Keratinocyte (primary cell): ENCODE results near the gene FANCF. TPM values are rescaled to one million over a fixed set of nuclear protein-coding genes. Genes with fewer than 3 reads are reported as not detected.

Source experiments
- DNase-seq: peaks from one replicate; pipeline ENCODE4 v3.0.0-alpha.2; 2011; ENCODE audit warnings: low read depth, missing footprints, low spot score
- FAIRE-seq: peaks from 2 replicates; lab custom pipeline; 2011; peaks lifted over from hg19 to GRCh38; lab: Jason Lieb, UNC
- H2AFZ ChIP-seq: 2 replicates; pipeline ENCODE4 v1.6.0; 2012; ENCODE audit warnings: low read length, control low read depth, inconsistent platforms; ENCODE audit not compliant: control insufficient read depth
- H3K27ac ChIP-seq: 2 replicates; pipeline ENCODE4 v1.5.1; 2011; ENCODE audit warnings: low read length; ENCODE audit not compliant: control insufficient read depth, insufficient read depth
- H3K27me3 ChIP-seq: 3 replicates; pipeline ENCODE4 v1.6.0; 2011; ENCODE audit warnings: low read length; ENCODE audit not compliant: control insufficient read depth, insufficient read depth; ENCODE audit errors: extremely low read depth
- H3K36me3 ChIP-seq, 2 experiments: 2 replicates in 1 of 2; 3 replicates in 1 of 2; pipeline ENCODE4 v1.5.1; 2011; ENCODE audit warnings: low read length in 2 of 2, mild to moderate bottlenecking in 1 of 2; ENCODE audit not compliant: control insufficient read depth in 2 of 2, insufficient read depth in 2 of 2; ENCODE audit errors: extremely low read depth in 1 of 2
- H3K4me1 ChIP-seq: 3 replicates; pipeline ENCODE4 v1.5.1; 2011; ENCODE audit warnings: low read length; ENCODE audit not compliant: control insufficient read depth, insufficient read depth; ENCODE audit errors: extremely low read depth
- H3K4me2 ChIP-seq: 3 replicates; pipeline ENCODE4 v1.6.0; 2011; ENCODE audit warnings: low read depth, low read length; ENCODE audit not compliant: control insufficient read depth, insufficient read depth; ENCODE audit errors: extremely low read depth
- H3K4me3 ChIP-seq, 3 experiments: fragments of 200-600 bp in 1 of 3; sonication (generic) in 1 of 3; 2 replicates in 2 of 3; 3 replicates in 1 of 3; pipeline ENCODE4 v1.5.1; 2011 to 2016; ENCODE audit warnings: low read length in 3 of 3, mild to moderate bottlenecking in 3 of 3, control low read depth in 2 of 3, inconsistent platforms in 1 of 3, low read depth in 1 of 3, mixed read lengths in 1 of 3, mixed run types in 1 of 3, moderate library complexity in 1 of 3; ENCODE audit not compliant: control insufficient read depth in 2 of 3, insufficient read depth in 2 of 3; ENCODE audit errors: extremely low read depth in 1 of 3
- H3K79me2 ChIP-seq: 2 replicates; pipeline ENCODE4 v1.6.0; 2012; ENCODE audit warnings: low read length; ENCODE audit not compliant: control insufficient read depth, insufficient read depth
- H3K9ac ChIP-seq: 3 replicates; pipeline ENCODE4 v1.6.0; 2011; ENCODE audit warnings: low read length; ENCODE audit not compliant: control insufficient read depth, insufficient read depth; ENCODE audit errors: extremely low read depth
- H3K9me1 ChIP-seq: 3 replicates; pipeline ENCODE4 v1.6.0; 2011; ENCODE audit warnings: low read length; ENCODE audit not compliant: control insufficient read depth, insufficient read depth; ENCODE audit errors: extremely low read depth
- H3K9me3 ChIP-seq: 2 replicates; pipeline ENCODE4 v1.5.1; 2012; ENCODE audit warnings: low read depth, low read length; ENCODE audit not compliant: control insufficient read depth
- H4K20me1 ChIP-seq: 3 replicates; pipeline ENCODE4 v1.6.0; 2011; ENCODE audit warnings: low read length; ENCODE audit not compliant: control insufficient read depth, insufficient read depth; ENCODE audit errors: extremely low read depth
- EZH2 ChIP-seq: IDR thresholded peaks from one replicate; pipeline ENCODE4 v1.6.1; 2012; ENCODE audit warnings: inconsistent platforms, mild to moderate bottlenecking, low read length, moderate library complexity
- dilution Hi-C: fragments of 300-500 bp; cut with MboI; formaldehyde crosslinking; loops from one replicate; pipeline ENCODE4 v1.7.0; 2020; ENCODE audit warnings: low sequenced_read_pairs; ENCODE audit not compliant: extremely low pct_ligation_motif_present
- polyA plus RNA-seq, 5 experiments: library from polyadenylated mRNA; depleted of rRNA in 3 of 5; stranded (reverse) in 3 of 5; stranded (forward) in 1 of 5; unstranded in 1 of 5; fragments of >200 nt; gene quantifications; 1 replicate in 1 of 5; 2 replicates in 3 of 5; 3 replicates in 1 of 5; pipeline versions ENCODE4 v1.2.1 to v1.2.3, GENCODE V29; 2011 to 2012; ENCODE audit warnings: missing spikeins in 2 of 5, low read depth in 1 of 5, low replicate concordance in 1 of 5
- TF ChIP-seq, protein P1 (sequence below), 3 experiments: IDR thresholded peaks in 1 of 3; conservative IDR thresholded peaks in 1 of 3; optimal IDR thresholded peaks in 1 of 3; 2 replicates in 2 of 3; 3 replicates in 1 of 3; pipeline versions ENCODE3 to v1.5.1; 2011; ENCODE audit warnings: low read length in 3 of 3, mild to moderate bottlenecking in 3 of 3, moderate library complexity in 2 of 3, control low read depth in 1 of 3, inconsistent platforms in 1 of 3; ENCODE audit not compliant: insufficient read depth in 2 of 3; ENCODE audit errors: extremely low read depth in 1 of 3

Gene FANCF
- polyA plus RNA-seq, 1 donor (not counting 4 experiments of a cell fraction or from before 2014, with no cell fraction given), result 5.2 TPM

DNA sequence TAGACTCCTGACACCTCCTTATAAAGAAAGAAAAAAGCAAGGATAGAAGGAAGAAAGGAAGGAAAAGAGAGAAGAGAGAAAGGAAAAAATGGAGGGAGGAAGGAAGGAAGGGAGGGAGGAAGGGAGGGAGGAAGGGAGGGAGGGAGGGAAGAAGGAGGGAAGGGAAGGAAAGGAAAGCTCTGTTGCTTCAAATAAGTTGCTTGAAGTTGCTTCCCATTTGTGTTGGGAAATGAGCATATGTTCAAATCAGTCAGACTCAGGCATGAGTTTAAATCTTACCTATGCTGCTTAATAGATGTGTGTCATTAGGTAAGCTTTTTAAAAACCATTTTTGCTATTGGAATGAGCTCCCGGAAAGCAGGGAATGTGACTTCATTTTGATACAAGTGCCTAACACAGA, 34.2 kb upstream of the FANCF start:
- no peaks in the 10 kb centered on the region for H3K79me2 ChIP-seq
- no peaks in the 10 kb centered on the region for H3K9me1 ChIP-seq
- H3K4me2 ChIP-seq, result no peak overlapping the region
- H3K9ac ChIP-seq, result no peak overlapping the region
- no peak overlapping the region for H3K27ac ChIP-seq
- TF ChIP-seq, protein P1, sequence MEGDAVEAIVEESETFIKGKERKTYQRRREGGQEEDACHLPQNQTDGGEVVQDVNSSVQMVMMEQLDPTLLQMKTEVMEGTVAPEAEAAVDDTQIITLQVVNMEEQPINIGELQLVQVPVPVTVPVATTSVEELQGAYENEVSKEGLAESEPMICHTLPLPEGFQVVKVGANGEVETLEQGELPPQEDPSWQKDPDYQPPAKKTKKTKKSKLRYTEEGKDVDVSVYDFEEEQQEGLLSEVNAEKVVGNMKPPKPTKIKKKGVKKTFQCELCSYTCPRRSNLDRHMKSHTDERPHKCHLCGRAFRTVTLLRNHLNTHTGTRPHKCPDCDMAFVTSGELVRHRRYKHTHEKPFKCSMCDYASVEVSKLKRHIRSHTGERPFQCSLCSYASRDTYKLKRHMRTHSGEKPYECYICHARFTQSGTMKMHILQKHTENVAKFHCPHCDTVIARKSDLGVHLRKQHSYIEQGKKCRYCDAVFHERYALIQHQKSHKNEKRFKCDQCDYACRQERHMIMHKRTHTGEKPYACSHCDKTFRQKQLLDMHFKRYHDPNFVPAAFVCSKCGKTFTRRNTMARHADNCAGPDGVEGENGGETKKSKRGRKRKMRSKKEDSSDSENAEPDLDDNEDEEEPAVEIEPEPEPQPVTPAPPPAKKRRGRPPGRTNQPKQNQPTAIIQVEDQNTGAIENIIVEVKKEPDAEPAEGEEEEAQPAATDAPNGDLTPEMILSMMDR (optimal IDR thresholded peaks at IDR 0.05 in 1 of 3, IDR thresholded peaks at IDR 0.05 in 1 of 3, conservative IDR thresholded peaks at IDR 0.05 in 1 of 3; ENCODE audit: extremely low read depth in 1 of 3, insufficient read depth in 2 of 3, low read length in 3 of 3), result no peak
- TF ChIP-seq EZH2, result no peak
- dilution Hi-C loops, result no loop called here
- no peak for FAIRE-seq
- DNase-seq, result no peak
- H3K4me3 ChIP-seq, result no peak overlapping the region
- H2AFZ ChIP-seq, result no peak overlapping the region
- no peaks in the 10 kb centered on the region for H3K9me3 ChIP-seq
- H3K36me3 ChIP-seq, result no peaks in the 10 kb centered on the region
- no peaks in the 10 kb centered on the region for H3K27me3 ChIP-seq
- no peaks in the 10 kb centered on the region for H4K20me1 ChIP-seq
- no peaks in the 10 kb centered on the region for H3K4me1 ChIP-seq

DNA sequence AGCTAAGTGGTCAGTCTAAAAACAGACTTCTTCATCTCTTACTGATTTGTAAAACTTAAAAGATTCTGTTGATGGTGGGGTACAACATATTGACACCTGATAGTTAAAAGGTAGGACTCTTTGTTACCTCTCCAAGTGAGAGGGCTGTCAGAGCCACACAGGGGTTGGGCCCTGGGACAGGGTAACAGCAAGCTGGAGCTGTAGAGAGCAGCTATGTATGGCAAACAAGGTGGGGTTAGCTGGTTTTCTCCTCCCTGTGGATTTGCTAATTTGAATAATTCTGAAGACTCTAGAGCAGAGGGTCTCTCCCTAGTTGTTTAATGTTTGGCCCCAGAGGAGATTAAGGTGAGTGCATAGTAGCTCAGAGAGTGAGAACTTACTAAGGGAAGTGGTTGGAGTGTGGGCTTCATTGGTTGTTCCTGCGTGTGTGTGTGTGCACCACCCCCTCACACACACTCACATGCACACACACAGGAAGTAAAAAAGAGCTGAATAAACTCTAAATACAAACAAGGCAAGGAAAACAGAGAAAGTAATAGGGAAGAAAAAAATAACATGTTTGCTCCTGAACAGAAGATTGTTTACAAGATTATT, 31.6 kb upstream of the FANCF start:
- FAIRE-seq, result no peak
- no peak overlapping the region for H3K4me3 ChIP-seq
- TF ChIP-seq EZH2, result no peak
- TF ChIP-seq, protein P1 (optimal IDR thresholded peaks at IDR 0.05 in 1 of 3, IDR thresholded peaks at IDR 0.05 in 1 of 3, conservative IDR thresholded peaks at IDR 0.05 in 1 of 3; ENCODE audit: extremely low read depth in 1 of 3, insufficient read depth in 2 of 3, low read length in 3 of 3), result no peak

More for the DNA sequence above, 31.6 kb upstream of the FANCF start:
- H3K27ac ChIP-seq, result no peak overlapping the region
- no peak overlapping the region for H2AFZ ChIP-seq
- H3K27me3 ChIP-seq, result no peaks in the 10 kb centered on the region
- no peaks in the 10 kb centered on the region for H3K36me3 ChIP-seq
- no peaks in the 10 kb centered on the region for H3K9me1 ChIP-seq
- no peak overlapping the region for H3K4me2 ChIP-seq
- no peaks in the 10 kb centered on the region for H3K79me2 ChIP-seq
- H3K9me3 ChIP-seq, result no peaks in the 10 kb centered on the region
- H3K4me1 ChIP-seq, result no peaks in the 10 kb centered on the region
- no peak overlapping the region for H3K9ac ChIP-seq
- DNase-seq, result no peak
- no peaks in the 10 kb centered on the region for H4K20me1 ChIP-seq
- dilution Hi-C loops, result no loop called here
